Endothelial cell of umbilical vein (primary cell): Measurements from ENCODE around the gene SLC44A1. TPM values are rescaled to one million over a fixed set of nuclear protein-coding genes. Genes with fewer than 3 reads are reported as not detected.

ENCODE experiments used
- BruUV-seq: library from RNA; stranded (reverse); fragments of 400-500 nt; replicated peaks from 2 replicates; lab custom pipeline; 2021; lab: Mats Ljungman, UMichigan
- CTCF ChIA-PET: fragments of 300-600, 350-600 bp; sonication (Branson Sonifier 250); formaldehyde crosslinking; loops from one replicate; lab custom pipeline; 2021; ENCODE audit warnings: antibody characterized with exemption, inconsistent platforms; lab: Charles Lee
- POLR2A ChIA-PET: fragments of 300-600, 350-600 bp; sonication (Branson Sonifier 250); formaldehyde crosslinking; loops from one replicate; lab custom pipeline; 2021; ENCODE audit warnings: antibody characterized with exemption, inconsistent platforms; lab: Charles Lee
- DNase-seq: peaks from one replicate; pipeline ENCODE4 v3.0.0-alpha.2; 2011; ENCODE audit warnings: low read depth, low spot score
- FAIRE-seq: peaks from 2 replicates; lab custom pipeline; 2011; peaks lifted over from hg19 to GRCh38; lab: Jason Lieb, UNC
- H2AFZ ChIP-seq: 2 replicates; pipeline ENCODE4 v1.6.0; 2012; ENCODE audit warnings: low read depth, low read length, control low read depth, inconsistent platforms
- H3K27ac ChIP-seq: 2 replicates; pipeline ENCODE4 v1.5.1; 2011; ENCODE audit warnings: low read depth, mild to moderate bottlenecking, control low read depth, low read length, moderate library complexity; ENCODE audit not compliant: insufficient read depth
- H3K27me3 ChIP-seq, 2 experiments: 2 replicates each; pipeline versions ENCODE4 v1.6.0 to v1.6.1; 2011; ENCODE audit warnings: low read length in 2 of 2, mixed read lengths in 1 of 2; ENCODE audit not compliant: control insufficient read depth in 2 of 2, insufficient read depth in 2 of 2
- H3K36me3 ChIP-seq, 2 experiments: 2 replicates in 1 of 2; 3 replicates in 1 of 2; pipeline ENCODE4 v1.5.1; 2011; ENCODE audit warnings: low read length in 2 of 2, mild to moderate bottlenecking in 1 of 2, moderate library complexity in 1 of 2; ENCODE audit not compliant: control insufficient read depth in 2 of 2, insufficient read depth in 2 of 2; ENCODE audit errors: extremely low read depth in 1 of 2
- H3K4me1 ChIP-seq: 3 replicates; pipeline ENCODE4 v1.5.1; 2011; ENCODE audit warnings: mild to moderate bottlenecking, low read length; ENCODE audit not compliant: control insufficient read depth, insufficient read depth; ENCODE audit errors: extremely low read depth
- H3K4me2 ChIP-seq: 2 replicates; pipeline ENCODE4 v1.6.1; 2011; ENCODE audit warnings: low read length, control low read depth, mixed read lengths; ENCODE audit not compliant: insufficient read depth
- H3K4me3 ChIP-seq, 3 experiments: fragments of 200-600 bp in 1 of 3; sonication (generic), shearing (Covaris generic) in 1 of 3; replicated peaks in 1 of 3; 2 replicates each; pipeline ENCODE4 v1.5.1; 2011 to 2016; ENCODE audit warnings: control low read depth in 3 of 3, low read length in 3 of 3, mild to moderate bottlenecking in 2 of 3, inconsistent platforms in 1 of 3, low read depth in 1 of 3, moderate library complexity in 1 of 3; ENCODE audit not compliant: insufficient read depth in 1 of 3
- H3K79me2 ChIP-seq: 2 replicates; pipeline ENCODE4 v1.6.0; 2012; ENCODE audit warnings: low read length, inconsistent platforms; ENCODE audit not compliant: control insufficient read depth, insufficient read depth
- H3K9ac ChIP-seq: replicated peaks from 2 replicates; pipeline ENCODE3; 2011; ENCODE audit warnings: low read length, control low read depth; ENCODE audit not compliant: insufficient read depth; ENCODE audit errors: extremely low read depth
- H3K9me1 ChIP-seq: replicated peaks from 3 replicates; pipeline ENCODE4 v1.6.0; 2011; ENCODE audit warnings: mild to moderate bottlenecking, low read length; ENCODE audit not compliant: control insufficient read depth, insufficient read depth; ENCODE audit errors: extremely low read depth
- H3K9me3 ChIP-seq: replicated peaks from 2 replicates; pipeline ENCODE4 v1.5.1; 2012; ENCODE audit warnings: low read length, inconsistent platforms; ENCODE audit not compliant: control insufficient read depth, insufficient read depth
- H4K20me1 ChIP-seq: replicated peaks from 2 replicates; pipeline ENCODE3; 2011; ENCODE audit warnings: mild to moderate bottlenecking, low read length; ENCODE audit not compliant: control insufficient read depth, insufficient read depth; ENCODE audit errors: extremely low read depth
- CTCF ChIP-seq, 2 donors: IDR thresholded peaks; 1 replicate in 1 of 2; 2 replicates in 1 of 2; pipeline ENCODE4 v1.5.1; 2011; ENCODE audit warnings: low read length in 2 of 2, mild to moderate bottlenecking in 2 of 2, moderate library complexity in 2 of 2, control low read depth in 1 of 2, inconsistent platforms in 1 of 2, low read depth in 1 of 2; ENCODE audit not compliant: insufficient read depth in 1 of 2; ENCODE audit errors: extremely low read depth in 1 of 2
- EZH2 ChIP-seq: IDR thresholded peaks from 2 replicates; pipeline ENCODE4 v1.6.1; 2012; ENCODE audit warnings: borderline replicate concordance, low read depth, mild to moderate bottlenecking, moderate library complexity, low read length, inconsistent platforms; ENCODE audit not compliant: severe bottlenecking
- FOS ChIP-seq: IDR thresholded peaks from 2 replicates; pipeline ENCODE4 v1.6.1; 2011; ENCODE audit warnings: mild to moderate bottlenecking, low read length, moderate library complexity, borderline replicate concordance; ENCODE audit not compliant: insufficient read depth
- GATA2 ChIP-seq: IDR thresholded peaks from 2 replicates; pipeline ENCODE4 v1.7.0; 2011; ENCODE audit warnings: low read depth, mild to moderate bottlenecking, moderate library complexity, mixed read lengths, low read length; ENCODE audit not compliant: insufficient read length, insufficient read depth
- JUN ChIP-seq: IDR thresholded peaks from 2 replicates; pipeline ENCODE4 v1.6.1; 2011; ENCODE audit warnings: borderline replicate concordance, low read depth; ENCODE audit not compliant: insufficient read length, insufficient read depth
- MAX ChIP-seq: IDR thresholded peaks from 2 replicates; pipeline ENCODE4 v1.6.1; 2011; ENCODE audit not compliant: insufficient read depth, insufficient read length
- MYC ChIP-seq: IDR thresholded peaks from one replicate; pipeline ENCODE4 v1.6.1; 2011; ENCODE audit warnings: mild to moderate bottlenecking, low read depth, low read length
- POLR2A ChIP-seq: IDR thresholded peaks from 2 replicates; pipeline ENCODE4 v1.6.1; 2012; ENCODE audit warnings: low read depth, mild to moderate bottlenecking, control low read depth, low read length
- POLR2AphosphoS5 ChIP-seq: IDR thresholded peaks from 2 replicates; pipeline ENCODE4 v1.6.1; 2012; ENCODE audit warnings: low read depth, mild to moderate bottlenecking, control low read depth, low read length, moderate library complexity; ENCODE audit not compliant: insufficient read depth
- dilution Hi-C: fragments of 300-500 bp; cut with MboI; formaldehyde crosslinking; loops from one replicate; pipeline ENCODE4 v1.15.0; 2019; ENCODE audit warnings: low sequenced_read_pairs; ENCODE audit not compliant: extremely low pct_ligation_motif_present
- intact Hi-C: fragments of 100-400 bp; cut with micrococcal nuclease; formaldehyde crosslinking; loops from one replicate; pipeline ENCODE4 v1.10.0; 2022
- polyA plus RNA-seq, 4 experiments: library from polyadenylated mRNA; depleted of rRNA in 3 of 4; stranded (reverse) in 3 of 4; unstranded in 1 of 4; fragments of >200 nt; gene quantifications; 2 replicates each; pipeline versions ENCODE4 v1.2.1 to v1.2.3, GENCODE V29; 2011 to 2012; ENCODE audit warnings: missing spikeins in 1 of 4
- total RNA-seq: library from RNA; stranded (reverse); gene quantifications from 2 replicates; pipeline ENCODE4 v1.2.3, GENCODE V29; 2021

SLC44A1 gene
- total and polyA plus RNA-seq, 2 donors (not counting 3 experiments of a cell fraction or from before 2014, with no cell fraction given), result 16.1 to 37.7 TPM

- POLR2A ChIA-PET, result no interaction called here
- no peak overlapping the region for H3K4me2 ChIP-seq
- no peaks in the 10 kb centered on the region for H3K4me1 ChIP-seq
- no peak for FAIRE-seq
- no peaks in the 10 kb centered on the region for H3K9me1 ChIP-seq
- no peak for TF ChIP-seq FOS
- TF ChIP-seq GATA2, result no peak
- no peak for TF ChIP-seq MYC
- no peak for TF ChIP-seq MAX
- TF ChIP-seq POLR2AphosphoS5, result no peak
- TF ChIP-seq EZH2, result no peak
- TF ChIP-seq CTCF (IDR thresholded peaks at IDR 0.05; ENCODE audit: extremely low read depth in 1 of 2, insufficient read depth in 1 of 2, low read depth in 1 of 2, low read length in 2 of 2), result no peak
- TF ChIP-seq JUN, result no peak
- TF ChIP-seq POLR2A, result no peak
- H3K9me3 ChIP-seq, result no peaks in the 10 kb centered on the region
- H3K36me3 ChIP-seq, result no peaks in the 10 kb centered on the region
- intact Hi-C loops (no loop called here), dilution Hi-C loops (no loop called here)
- no peaks in the 10 kb centered on the region for H3K79me2 ChIP-seq
- peak; percentile 15 for DNase-seq
- CTCF ChIA-PET, result interaction anchor here (1.4 kb wide), 1 partner anchor 24 kb away, joined by 3 read pairs; no protein-coding TSS in a partner anchor
- no peaks in the 10 kb centered on the region for H4K20me1 ChIP-seq
- no peaks in the 10 kb centered on the region for H3K27me3 ChIP-seq
- no peak overlapping the region for H3K4me3 ChIP-seq
- no peak overlapping the region for H3K27ac ChIP-seq
- BruUV-seq, result no TSS peak
- H2AFZ ChIP-seq, result no peak overlapping the region
- no peak overlapping the region for H3K9ac ChIP-seq
Measured at GRCh38 chr9:105206496-105206820, 38.0 kb upstream of the SLC44A1 start.
